ENCODE results near the gene SLC17A9.

DNA sequence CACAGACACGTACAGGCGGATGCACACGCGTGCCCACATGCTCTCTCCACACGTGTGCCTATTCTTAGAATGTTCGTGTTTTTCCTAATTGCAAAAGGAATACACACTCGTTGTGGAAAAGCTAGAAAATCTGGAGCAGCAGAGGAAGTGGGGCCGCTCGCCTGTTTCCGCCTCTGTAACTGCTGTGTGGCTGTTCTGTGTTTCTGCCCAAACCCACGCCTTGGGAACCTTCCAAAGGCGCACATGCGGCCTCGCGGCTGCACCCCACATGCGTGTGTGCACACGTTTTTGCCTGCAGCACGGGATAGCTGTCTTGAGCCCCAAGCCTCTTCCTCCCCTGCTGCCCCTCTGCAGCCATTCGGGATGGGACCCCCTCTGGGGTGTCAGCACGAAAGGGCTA is 12.2 kb downstream of the SLC17A9 start:
- TF ChIP-seq, protein P1, sequence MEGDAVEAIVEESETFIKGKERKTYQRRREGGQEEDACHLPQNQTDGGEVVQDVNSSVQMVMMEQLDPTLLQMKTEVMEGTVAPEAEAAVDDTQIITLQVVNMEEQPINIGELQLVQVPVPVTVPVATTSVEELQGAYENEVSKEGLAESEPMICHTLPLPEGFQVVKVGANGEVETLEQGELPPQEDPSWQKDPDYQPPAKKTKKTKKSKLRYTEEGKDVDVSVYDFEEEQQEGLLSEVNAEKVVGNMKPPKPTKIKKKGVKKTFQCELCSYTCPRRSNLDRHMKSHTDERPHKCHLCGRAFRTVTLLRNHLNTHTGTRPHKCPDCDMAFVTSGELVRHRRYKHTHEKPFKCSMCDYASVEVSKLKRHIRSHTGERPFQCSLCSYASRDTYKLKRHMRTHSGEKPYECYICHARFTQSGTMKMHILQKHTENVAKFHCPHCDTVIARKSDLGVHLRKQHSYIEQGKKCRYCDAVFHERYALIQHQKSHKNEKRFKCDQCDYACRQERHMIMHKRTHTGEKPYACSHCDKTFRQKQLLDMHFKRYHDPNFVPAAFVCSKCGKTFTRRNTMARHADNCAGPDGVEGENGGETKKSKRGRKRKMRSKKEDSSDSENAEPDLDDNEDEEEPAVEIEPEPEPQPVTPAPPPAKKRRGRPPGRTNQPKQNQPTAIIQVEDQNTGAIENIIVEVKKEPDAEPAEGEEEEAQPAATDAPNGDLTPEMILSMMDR (IDR thresholded peaks at IDR 0.05) = no peak
- TF ChIP-seq ZFX (IDR thresholded peaks at IDR 0.05; ENCODE audit: borderline replicate concordance) = no peak
